ENCODE results near the gene PIK3R5. TPM values are rescaled to one million over a fixed set of nuclear protein-coding genes. Genes with fewer than 3 reads are reported as not detected.

PIK3R5 gene
- total RNA-seq, 4 donors from 2014 or later = 17.8 to 62.1 (median 22.5) TPM

- Histone ChIP-seq H3K27me3 (no peaks in the 10 kb centered on the region), H3K4me1 (no peaks in the 10 kb centered on the region), H3K4me3 (no peak overlapping the region), H3K9me3 (no peaks in the 10 kb centered on the region), H3K36me3 (no peaks in the 10 kb centered on the region), H3K27ac (no peak overlapping the region)
- DNase-seq (ENCODE audit: low spot score in 2 of 2) = no peak
- WGBS, 2 donors = 71 to 73% methylated on average over 6 to 7 of the region's 7 CpGs
- no peak for TF ChIP-seq POLR2A (IDR thresholded peaks at IDR 0.05)
- TF ChIP-seq EP300 (IDR thresholded peaks at IDR 0.05) = no peak
- TF ChIP-seq CTCF (IDR thresholded peaks at IDR 0.05) = no peak
Measured at GRCh38 chr17:8905331-8905730, 60.2 kb downstream of the PIK3R5 start.

GRCh38 chr17:8904686-8905085, 60.8 kb downstream of the PIK3R5 start:
- 92 to 93% methylated on average over 5 of the region's 5 CpGs for WGBS, 2 donors
- H3K4me3 ChIP-seq = no peak overlapping the region
- H3K27ac ChIP-seq = no peak overlapping the region
- no peaks in the 10 kb centered on the region for H3K9me3 ChIP-seq
- no peaks in the 10 kb centered on the region for H3K4me1 ChIP-seq
- no peak for DNase-seq (ENCODE audit: low spot score in 2 of 2)
- TF ChIP-seq CTCF (IDR thresholded peaks at IDR 0.05) = no peak
- no peak for TF ChIP-seq POLR2A (IDR thresholded peaks at IDR 0.05)
- no peak for TF ChIP-seq EP300 (IDR thresholded peaks at IDR 0.05)
- no peaks in the 10 kb centered on the region for H3K27me3 ChIP-seq
- no peaks in the 10 kb centered on the region for H3K36me3 ChIP-seq

GRCh38 chr17:8904201-8904600, 61.3 kb downstream of the PIK3R5 start:
- no peak overlapping the region for H3K27ac ChIP-seq
- TF ChIP-seq CTCF (IDR thresholded peaks at IDR 0.05) (no peak), POLR2A (IDR thresholded peaks at IDR 0.05) (no peak), EP300 (IDR thresholded peaks at IDR 0.05) (no peak)
- DNase-seq (ENCODE audit: low spot score in 2 of 2) = no peak
- H3K36me3 ChIP-seq = no peaks in the 10 kb centered on the region
- no peaks in the 10 kb centered on the region for H3K4me1 ChIP-seq
- H3K9me3 ChIP-seq = no peaks in the 10 kb centered on the region
- H3K4me3 ChIP-seq = no peak overlapping the region
- no peaks in the 10 kb centered on the region for H3K27me3 ChIP-seq
- WGBS, 2 donors = 47 to 59% methylated on average over 2 of the region's 2 CpGs

GRCh38 chr17:8900626-8901585, 64.6 kb downstream of the PIK3R5 start:
- H3K4me1 ChIP-seq = no peaks in the 10 kb centered on the region
- no peaks in the 10 kb centered on the region for H3K36me3 ChIP-seq
- H3K9me3 ChIP-seq = no peaks in the 10 kb centered on the region
- H3K27ac ChIP-seq = no peak overlapping the region
- no peak for TF ChIP-seq EP300 (IDR thresholded peaks at IDR 0.05)
- TF ChIP-seq POLR2A (IDR thresholded peaks at IDR 0.05) = no peak
- TF ChIP-seq CTCF (IDR thresholded peaks at IDR 0.05) = no peak
- WGBS, 2 donors = 53 to 60% methylated on average over 15 of the region's 15 CpGs
- no peak for DNase-seq (ENCODE audit: low spot score in 2 of 2)
- H3K27me3 ChIP-seq = no peaks in the 10 kb centered on the region
- H3K4me3 ChIP-seq = no peak overlapping the region

GRCh38 chr17:8900207-8900606, 65.3 kb downstream of the PIK3R5 start:
- Histone ChIP-seq H3K4me3 (no peak overlapping the region), H3K27me3 (no peaks in the 10 kb centered on the region), H3K4me1 (no peaks in the 10 kb centered on the region), H3K27ac (no peak overlapping the region), H3K36me3 (no peaks in the 10 kb centered on the region), H3K9me3 (no peaks in the 10 kb centered on the region)
- WGBS, 2 donors = 74 to 80% methylated on average over 6 of the region's 6 CpGs
- DNase-seq (ENCODE audit: low spot score in 2 of 2) = no peak
- TF ChIP-seq POLR2A (IDR thresholded peaks at IDR 0.05) (no peak), EP300 (IDR thresholded peaks at IDR 0.05) (no peak), CTCF (IDR thresholded peaks at IDR 0.05) (no peak)

Measured in tibial nerve (tissue), 4 donors.